HAP-1 (cell line): ENCODE measurements around the gene ABCC5.
"Not testable (repeated sequence)": the region's sequence is repeated elsewhere in the genome, so short reads cannot be mapped to it uniquely, and the experiment has no call there.

Experiments used
- DNase-seq, 2 experiments: peaks; one replicate each; pipeline ENCODE4 v3.0.0-alpha.2; 2016 to 2020; ENCODE audit warnings: low spot score in 2 of 2
- H3K27me3 ChIP-seq: fragments of 250-450 bp; sonication (Bioruptor Pico); 2 replicates; pipeline ENCODE4 v1.5.1; 2020; ENCODE audit warnings: low read depth, mild to moderate bottlenecking, moderate library complexity
- H3K36me3 ChIP-seq: fragments of 250-450 bp; sonication (Bioruptor Pico); replicated peaks from 2 replicates; pipeline ENCODE4 v1.5.1; 2020; ENCODE audit warnings: mild to moderate bottlenecking
- H3K4me1 ChIP-seq: fragments of 250-450 bp; sonication (Bioruptor Pico); 2 replicates; pipeline ENCODE4 v1.5.1; 2020; ENCODE audit warnings: mild to moderate bottlenecking
- H3K4me3 ChIP-seq: fragments of 250-450 bp; sonication (Bioruptor Pico); 2 replicates; pipeline ENCODE4 v1.5.1; 2020; ENCODE audit warnings: mild to moderate bottlenecking, moderate library complexity
- H3K9me3 ChIP-seq: fragments of 250-450 bp; sonication (Bioruptor Pico); 2 replicates; pipeline ENCODE4 v1.5.1; 2020; ENCODE audit warnings: mild to moderate bottlenecking, moderate library complexity
- in situ Hi-C: fragments of 300-500 bp; cut with MboI; formaldehyde crosslinking; loops from 3 replicates; pipeline ENCODE4 v1.14.3; 2020; ENCODE audit warnings: low sequenced_read_pairs, inconsistent platforms, mixed read lengths

ABCC5 gene

DNA sequence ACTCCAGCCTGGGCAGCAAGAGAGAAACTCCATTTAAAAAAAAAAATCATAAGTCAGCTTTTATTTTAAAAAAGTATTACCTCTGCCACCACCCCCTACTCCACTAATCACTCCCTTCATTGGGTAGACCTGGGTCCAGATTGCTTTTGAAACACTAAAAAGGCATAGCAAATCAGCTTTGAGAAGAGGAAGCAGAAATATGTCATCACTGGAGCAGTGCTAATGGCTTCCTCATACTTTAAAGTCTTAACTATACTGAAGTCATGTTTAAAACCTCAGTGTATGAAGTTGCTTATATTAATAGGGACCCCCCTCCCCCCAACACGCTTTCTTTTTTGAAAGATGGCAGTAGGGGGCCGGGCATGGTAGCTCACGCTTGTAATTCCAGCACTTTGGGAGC lies 12.9 kb upstream of the ABCC5 start:
- H3K4me3 ChIP-seq: no peak overlapping the region
- in situ Hi-C loops: no loop called here
- H3K4me1 ChIP-seq: no peaks in the 10 kb centered on the region
- no peak for DNase-seq
- H3K36me3 ChIP-seq: no peaks in the 10 kb centered on the region
- H3K9me3 ChIP-seq: no peaks in the 10 kb centered on the region; the same call in 1 of the 2 replicates
- H3K27me3 ChIP-seq: no peaks in the 10 kb centered on the region

DNA sequence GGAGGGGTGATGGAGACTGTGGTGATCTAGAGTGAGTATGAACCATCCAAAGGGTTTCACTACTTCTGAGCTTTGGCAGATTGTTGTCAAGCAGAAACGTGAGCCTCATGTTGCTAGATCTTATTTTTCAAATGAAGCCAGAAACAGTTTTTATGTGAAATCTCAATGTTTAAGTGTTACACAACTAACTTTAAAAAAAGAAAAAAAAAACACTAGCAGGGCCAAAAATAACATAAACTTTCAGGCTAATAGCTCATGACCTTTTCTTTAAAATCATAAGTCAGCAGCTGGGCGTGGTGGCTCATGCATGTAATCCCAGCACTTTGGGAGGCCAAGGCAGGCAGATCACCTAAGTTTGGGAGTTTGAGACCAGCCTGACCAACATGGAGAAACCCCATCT lies 11.8 kb upstream of the ABCC5 start:
- Histone ChIP-seq H3K4me3 (no peak overlapping the region), H3K4me1 (no peaks in the 10 kb centered on the region), H3K27me3 (no peaks in the 10 kb centered on the region), H3K36me3 (no peaks in the 10 kb centered on the region), H3K9me3 (no peaks in the 10 kb centered on the region; the same call in 1 of the 2 replicates)
- in situ Hi-C loops: no loop called here
- no peak for DNase-seq

DNA sequence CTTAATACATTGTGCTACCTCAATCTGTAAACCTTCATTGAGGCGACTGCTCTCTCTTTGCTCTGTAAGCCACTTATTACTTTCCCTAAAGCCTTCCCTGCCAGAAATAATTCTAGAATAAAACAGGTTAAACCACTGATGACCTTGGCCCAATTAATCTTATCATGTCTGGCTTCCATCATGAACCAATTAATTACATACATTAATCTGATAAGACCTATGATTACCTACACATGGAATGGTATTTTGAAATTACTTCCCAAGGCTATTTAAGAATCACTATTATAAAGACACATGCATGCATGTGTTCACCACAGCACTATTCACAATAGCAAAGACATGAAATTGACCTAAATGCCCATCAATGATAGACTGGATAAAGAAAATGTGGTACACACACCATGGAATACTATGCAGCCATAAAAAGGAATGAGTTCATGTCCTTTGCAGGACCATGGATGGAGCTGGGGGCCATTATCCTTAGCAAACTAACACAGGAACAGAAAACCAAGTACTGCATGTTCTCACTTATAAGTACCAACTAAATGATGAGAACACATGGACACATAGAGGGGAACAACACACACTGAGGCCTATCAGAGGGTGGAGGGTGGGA lies 10.7 kb upstream of the ABCC5 start:
- DNase-seq, H3K4me3 ChIP-seq, H3K27me3 ChIP-seq, H3K9me3 ChIP-seq, H3K4me1 ChIP-seq, in situ Hi-C loops, H3K36me3 ChIP-seq: not testable (repeated sequence)

DNA sequence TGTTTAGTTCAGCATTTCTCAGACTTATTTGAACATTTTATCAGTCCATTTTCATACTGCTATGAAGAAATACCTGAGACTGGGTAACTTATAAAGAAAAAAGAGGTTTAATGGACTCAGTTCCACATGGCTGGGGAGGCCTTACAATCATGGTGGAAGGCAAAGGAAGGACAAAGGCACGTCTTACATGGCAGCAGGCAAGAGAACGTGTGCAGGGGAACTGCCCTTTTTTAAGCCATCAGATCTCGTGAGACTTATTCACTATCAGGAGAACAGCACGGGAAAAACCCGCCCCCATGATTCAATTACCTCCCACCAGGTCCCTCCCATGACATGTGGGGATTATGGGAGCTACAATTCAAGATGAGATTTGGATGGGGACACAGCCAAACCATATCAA lies 7.6 kb upstream of the ABCC5 start:
- H3K4me1 ChIP-seq, H3K27me3 ChIP-seq, H3K36me3 ChIP-seq, H3K4me3 ChIP-seq, in situ Hi-C loops, H3K9me3 ChIP-seq, DNase-seq: not testable (repeated sequence)

DNA sequence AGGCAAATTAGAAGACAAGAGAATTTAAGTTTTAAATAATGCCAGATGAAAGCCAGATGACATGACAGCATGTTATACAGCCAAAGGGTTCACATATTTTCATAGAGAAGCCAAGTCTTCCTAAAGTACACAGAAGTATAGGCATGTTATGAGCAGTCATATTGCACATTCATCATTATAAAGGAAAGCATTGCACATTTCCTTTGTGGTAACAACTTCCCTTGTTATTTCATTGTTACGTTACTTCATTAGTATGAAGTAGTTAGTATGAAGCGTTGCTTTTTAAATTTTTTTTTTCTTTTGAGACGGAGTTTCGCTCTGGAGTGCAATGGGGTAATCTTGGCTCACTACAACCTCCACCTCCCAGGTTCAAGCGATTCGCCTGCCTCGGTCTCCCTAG lies 4.6 kb upstream of the ABCC5 start:
- in situ Hi-C loops: no loop called here
- DNase-seq: no peak
- Histone ChIP-seq H3K4me3 (no peak overlapping the region), H3K36me3 (no peaks in the 10 kb centered on the region), H3K9me3 (no peaks in the 10 kb centered on the region), H3K27me3 (no peaks in the 10 kb centered on the region), H3K4me1 (no peaks in the 10 kb centered on the region)

DNA sequence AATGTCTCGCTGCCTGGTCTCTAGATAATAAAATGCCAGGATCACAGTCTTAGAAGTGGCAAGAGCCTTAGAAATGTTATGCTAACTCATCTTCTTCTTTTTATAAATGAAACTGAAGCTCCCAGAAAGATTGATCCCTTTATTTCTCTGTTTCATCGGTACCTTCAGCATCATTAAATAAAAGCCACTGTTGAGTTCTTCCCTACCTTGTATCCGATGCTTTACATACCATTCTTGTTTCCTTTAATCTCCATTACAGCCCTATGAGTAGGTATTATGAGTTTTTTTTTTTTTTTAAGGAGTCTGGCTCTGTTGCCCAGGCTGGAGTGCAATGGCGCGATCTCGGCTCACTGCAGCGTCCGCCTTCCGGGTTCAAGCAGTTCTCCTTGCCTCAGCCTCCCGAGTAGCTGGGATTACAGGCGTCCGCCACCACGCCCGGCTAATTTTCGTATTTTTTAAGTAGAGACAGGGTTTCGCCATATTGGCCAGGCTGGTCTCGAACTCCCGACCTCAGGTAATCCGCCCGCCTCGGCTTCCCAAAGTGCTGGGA lies 815 bp upstream of the ABCC5 start:
- no peak for DNase-seq
- Histone ChIP-seq H3K36me3 (peaks cover 4% of the 10 kb centered on the region), H3K4me1 (peaks cover 22% of the 10 kb centered on the region), H3K27me3 (no peaks in the 10 kb centered on the region), H3K4me3 (peak overlapping the region; percentile 97), H3K9me3 (no peaks in the 10 kb centered on the region)
- in situ Hi-C loops: no loop called here

DNA sequence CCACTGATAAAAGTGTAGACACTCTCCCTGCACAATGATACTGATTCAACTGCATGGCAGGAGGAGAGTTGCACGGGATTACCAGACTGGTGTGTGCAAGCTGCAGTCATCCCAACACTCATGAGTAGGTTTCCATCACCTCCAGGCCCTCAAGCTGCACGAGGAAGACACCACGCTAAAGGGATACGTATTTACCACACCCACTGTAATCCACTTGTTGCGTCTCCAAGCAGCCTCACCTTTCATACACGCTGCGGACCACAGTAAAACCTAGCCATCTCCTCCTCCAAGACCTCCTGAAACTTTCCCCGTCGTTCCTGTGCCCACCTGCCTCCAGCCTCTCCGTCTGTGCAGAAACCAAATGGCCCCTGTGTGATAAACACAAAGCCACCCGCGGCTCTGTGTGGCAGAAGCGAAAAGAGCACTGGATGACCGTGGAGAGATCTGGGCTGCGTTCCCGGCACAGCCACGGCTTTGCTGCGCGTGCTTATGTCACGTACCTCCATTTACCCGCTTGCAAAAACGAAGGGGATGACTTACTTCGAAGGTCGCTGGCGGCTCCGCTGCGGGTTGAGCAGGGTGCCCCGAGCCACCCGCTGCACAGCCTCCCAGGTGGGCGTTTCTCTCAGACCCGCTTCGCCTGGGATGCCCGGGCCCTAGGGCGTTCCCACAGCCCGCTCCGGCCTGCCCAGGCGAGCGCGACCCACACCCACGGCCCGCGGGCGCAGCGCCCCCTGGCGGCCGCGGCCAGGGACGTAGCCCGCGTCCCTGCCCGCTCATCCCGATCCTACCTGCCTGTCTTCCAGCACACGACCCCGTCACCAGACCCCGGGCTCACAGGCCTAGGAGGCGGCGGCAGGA lies 643 bp downstream of the ABCC5 start:
- Histone ChIP-seq H3K27me3 (no peaks in the 10 kb centered on the region), H3K4me3 (peak overlapping the region; percentile 97), H3K9me3 (no peaks in the 10 kb centered on the region), H3K4me1 (peaks cover 22% of the 10 kb centered on the region), H3K36me3 (peaks cover 7% of the 10 kb centered on the region)
- peak; percentile 43 to 70 for DNase-seq
- in situ Hi-C loops: no loop called here

DNA sequence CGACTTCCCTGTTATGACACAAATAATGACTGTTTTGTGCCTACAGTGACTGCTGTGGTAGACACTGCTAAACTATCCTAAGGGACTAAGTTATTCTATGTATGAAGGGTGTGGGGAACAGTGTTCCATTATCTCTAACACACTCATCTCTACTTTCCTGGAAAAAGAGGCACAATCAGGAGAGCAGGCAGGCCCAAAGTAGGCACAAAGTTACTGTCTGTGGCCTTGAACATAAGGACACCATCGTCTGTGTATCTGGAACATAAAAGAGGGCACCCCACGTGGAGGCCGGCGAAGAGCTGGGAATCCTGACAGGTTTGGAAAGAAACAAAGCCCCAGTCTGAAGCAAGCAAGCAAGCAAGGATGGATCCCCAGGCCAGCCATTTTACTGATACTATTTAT lies 1.5 kb downstream of the ABCC5 start:
- no peaks in the 10 kb centered on the region for H3K27me3 ChIP-seq
- in situ Hi-C loops: no loop called here
- peak overlapping the region; percentile 97 for H3K4me3 ChIP-seq

DNA sequence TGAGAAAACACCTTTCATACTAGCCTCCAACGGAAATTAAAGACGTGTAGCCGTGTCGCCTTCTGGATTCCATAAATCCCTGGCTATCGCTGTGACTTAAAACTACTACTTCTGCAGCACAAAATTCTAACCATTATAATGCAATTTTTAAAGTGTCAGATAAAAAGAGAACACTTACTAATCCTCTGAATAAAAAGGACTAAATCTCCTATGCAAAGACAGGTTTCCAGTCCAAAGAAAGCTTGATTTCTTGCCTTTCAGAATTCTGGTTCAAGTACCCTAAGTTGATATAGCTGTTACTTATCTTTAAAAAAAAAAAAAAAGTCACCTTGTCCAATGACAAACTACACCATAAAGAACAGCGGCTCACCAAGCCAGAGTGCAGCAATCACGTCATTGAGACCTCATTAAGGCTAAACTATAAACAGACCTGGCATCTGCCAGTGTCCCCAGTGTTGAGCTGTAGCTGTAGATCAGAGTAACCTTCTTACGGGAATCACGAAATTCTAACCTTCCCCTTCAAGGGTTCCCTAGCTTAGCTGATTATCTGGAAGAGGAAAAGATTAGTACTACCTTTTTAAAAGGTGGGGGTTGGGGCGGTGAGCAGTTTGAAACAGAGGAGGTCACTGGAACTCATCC lies 2.2 kb downstream of the ABCC5 start:
- H3K4me1 ChIP-seq: peaks cover 22% of the 10 kb centered on the region
- peaks cover 17% of the 10 kb centered on the region for H3K36me3 ChIP-seq
- no peaks in the 10 kb centered on the region for H3K27me3 ChIP-seq
- peak; percentile 60 to 91 for DNase-seq
- in situ Hi-C loops: no loop called here
- peak overlapping the region; percentile 97 for H3K4me3 ChIP-seq
- no peaks in the 10 kb centered on the region for H3K9me3 ChIP-seq

More for the DNA sequence above, 1.5 kb downstream of the ABCC5 start:
- Histone ChIP-seq H3K36me3 (peaks cover 15% of the 10 kb centered on the region), H3K4me1 (peaks cover 22% of the 10 kb centered on the region), H3K9me3 (no peaks in the 10 kb centered on the region)
- DNase-seq: no peak

DNA sequence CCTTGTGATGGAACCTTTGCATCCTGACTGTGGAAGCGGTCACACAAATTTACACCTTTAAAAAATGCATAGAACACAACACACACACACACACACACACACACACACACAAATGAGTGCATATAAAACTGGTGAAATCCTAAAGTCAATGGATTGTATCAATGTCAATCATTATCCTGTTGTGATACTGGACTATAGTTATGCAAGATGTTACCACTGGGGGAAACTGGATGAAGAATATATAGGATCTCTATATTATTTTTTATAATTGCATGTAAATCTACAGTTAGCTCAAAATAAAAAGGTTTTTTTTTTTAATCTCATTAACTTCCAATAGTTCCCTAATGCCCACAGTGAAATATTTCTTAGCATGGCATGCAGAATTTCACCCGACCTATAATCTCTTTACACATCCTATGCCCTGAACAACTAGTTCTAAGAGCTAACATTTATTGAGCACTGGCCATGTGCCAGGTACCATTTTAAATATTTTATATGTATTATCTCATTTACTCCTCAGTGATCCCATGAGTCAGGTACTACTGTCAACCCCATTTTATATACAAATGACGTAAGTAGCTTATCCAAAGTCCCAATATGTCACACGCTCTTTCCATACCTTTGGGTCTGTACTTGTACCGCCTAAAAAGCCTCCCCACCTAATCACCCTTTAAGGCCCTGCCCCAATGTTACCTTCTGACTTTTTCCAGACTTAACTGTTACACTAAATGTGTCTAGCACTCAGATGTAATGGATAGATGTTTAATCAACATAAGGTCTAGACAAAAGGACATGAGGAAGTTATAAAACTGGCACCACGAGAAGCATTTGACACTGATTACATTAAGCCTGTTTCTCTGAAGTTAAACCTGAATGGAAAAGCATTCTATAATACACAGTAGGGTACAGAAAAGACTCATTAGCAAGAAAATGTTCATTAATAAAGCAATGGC lies 5.5 kb downstream of the ABCC5 start:
- Histone ChIP-seq H3K27me3 (no peaks in the 10 kb centered on the region), H3K4me1 (peaks cover 34% of the 10 kb centered on the region), H3K9me3 (no peaks in the 10 kb centered on the region), H3K36me3 (peaks cover 24% of the 10 kb centered on the region), H3K4me3 (no peak overlapping the region)
- DNase-seq: no peak
- in situ Hi-C loops: no loop called here

DNA sequence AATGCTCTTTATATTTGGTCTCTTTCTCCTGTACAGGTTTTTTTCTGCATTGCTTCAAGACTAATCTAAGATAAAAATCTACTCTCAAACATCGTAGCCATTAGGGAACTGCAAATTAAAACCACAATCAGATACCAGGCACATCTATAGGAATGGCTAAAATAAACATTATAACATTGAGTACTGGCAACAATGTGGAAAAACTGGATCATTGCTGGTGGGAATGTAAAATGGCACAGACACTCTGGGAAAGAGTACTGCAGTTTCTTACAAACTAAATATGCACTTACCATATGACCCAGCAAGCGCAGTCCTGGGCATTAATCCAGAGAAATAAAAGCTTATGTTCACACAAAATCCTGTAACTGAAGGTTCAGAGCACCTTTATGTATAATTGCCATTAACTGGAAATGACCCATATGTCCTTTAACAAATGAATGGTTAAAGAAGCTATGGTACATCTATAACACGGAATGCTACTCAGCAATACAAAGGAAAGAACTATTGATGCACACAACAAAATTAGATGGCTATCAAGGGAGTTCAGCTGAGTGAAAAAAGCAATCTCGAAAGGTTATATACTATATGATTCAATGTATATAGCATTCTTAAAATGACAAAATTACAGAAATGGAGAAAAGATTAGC lies 6.3 kb downstream of the ABCC5 start:
- no peak overlapping the region for H3K4me3 ChIP-seq
- H3K9me3 ChIP-seq: no peaks in the 10 kb centered on the region
- no peak for DNase-seq
- in situ Hi-C loops: no loop called here
- H3K36me3 ChIP-seq: peaks cover 24% of the 10 kb centered on the region
- H3K4me1 ChIP-seq: peaks cover 34% of the 10 kb centered on the region
- no peaks in the 10 kb centered on the region for H3K27me3 ChIP-seq

DNA sequence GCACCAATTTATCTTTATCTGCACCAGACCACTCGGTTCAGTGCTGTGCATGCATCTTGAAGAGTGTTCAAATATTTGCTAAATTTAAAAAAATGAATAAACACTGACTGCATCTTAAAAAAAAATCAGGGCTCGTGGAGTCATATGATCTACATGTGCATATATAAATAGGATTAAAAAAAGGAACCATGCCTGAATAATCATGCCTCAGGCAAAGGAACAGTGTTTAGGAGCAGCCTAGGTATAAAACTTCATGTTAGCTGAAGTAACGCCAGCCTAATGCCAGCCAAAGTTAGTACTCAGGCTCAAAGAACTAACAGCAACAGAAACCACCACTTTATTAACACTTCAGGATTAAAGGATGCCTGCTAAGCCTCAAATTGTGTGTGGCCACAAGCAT lies 9.5 kb downstream of the ABCC5 start:
- Histone ChIP-seq H3K36me3 (peaks cover 17% of the 10 kb centered on the region), H3K9me3 (no peaks in the 10 kb centered on the region), H3K4me1 (peaks cover 39% of the 10 kb centered on the region), H3K4me3 (no peak overlapping the region), H3K27me3 (no peaks in the 10 kb centered on the region)
- in situ Hi-C loops: no loop called here
- no peak for DNase-seq
